CD4-positive, alpha-beta T cell treated with Interleukin-1 beta for 1 hour (primary cell): ENCODE data around the gene CDPF1.
"Not testable (repeated sequence)": the region's sequence is repeated elsewhere in the genome, so short reads cannot be mapped to it uniquely, and the experiment has no call there.

Experiments
- DNase-seq, 2 donors: peaks; one replicate each; pipeline ENCODE4 v3.0.0-alpha.2; 2020 to 2022

CDPF1 gene

DNA sequence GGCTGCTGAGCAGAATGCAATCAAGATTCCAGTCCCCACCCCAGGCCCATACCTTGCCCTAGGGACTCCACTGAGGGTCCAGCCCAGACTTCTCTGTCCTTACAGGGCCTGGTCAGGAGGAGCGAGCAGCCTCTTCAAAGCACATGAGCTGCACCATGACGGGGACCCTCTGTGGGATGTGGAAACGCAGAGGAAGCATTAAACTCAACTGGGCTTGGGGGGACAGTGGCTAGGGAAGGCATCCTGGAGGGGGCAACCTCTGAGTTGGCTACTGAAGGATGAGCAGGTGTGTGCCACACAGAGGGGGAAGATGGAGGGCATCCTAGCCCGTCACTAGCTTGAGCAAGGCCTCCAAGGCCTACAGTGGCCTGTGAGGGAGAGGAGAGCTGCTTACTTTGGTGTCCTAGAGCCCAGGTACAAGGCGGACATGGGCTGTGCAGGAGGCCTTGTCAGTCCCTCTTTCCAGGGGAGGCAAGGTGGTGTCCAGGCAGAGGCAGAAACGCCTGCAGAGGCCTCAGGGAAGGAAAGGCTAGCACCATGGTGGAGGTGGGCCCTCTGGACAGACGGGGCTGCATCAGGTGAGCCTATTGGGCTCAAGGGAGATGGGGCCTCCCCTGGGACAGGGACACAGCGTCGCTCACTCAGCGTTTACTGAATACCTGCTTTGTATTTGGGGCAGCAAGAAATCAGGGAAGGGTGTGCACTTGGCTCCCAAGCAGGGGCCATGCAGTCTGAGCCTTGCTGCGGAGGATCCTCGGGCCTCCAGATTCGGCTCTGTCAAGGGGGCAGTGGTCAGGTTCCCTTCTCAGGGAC is 32.0 kb upstream of the CDPF1 start:
- DNase-seq: no peak

DNA sequence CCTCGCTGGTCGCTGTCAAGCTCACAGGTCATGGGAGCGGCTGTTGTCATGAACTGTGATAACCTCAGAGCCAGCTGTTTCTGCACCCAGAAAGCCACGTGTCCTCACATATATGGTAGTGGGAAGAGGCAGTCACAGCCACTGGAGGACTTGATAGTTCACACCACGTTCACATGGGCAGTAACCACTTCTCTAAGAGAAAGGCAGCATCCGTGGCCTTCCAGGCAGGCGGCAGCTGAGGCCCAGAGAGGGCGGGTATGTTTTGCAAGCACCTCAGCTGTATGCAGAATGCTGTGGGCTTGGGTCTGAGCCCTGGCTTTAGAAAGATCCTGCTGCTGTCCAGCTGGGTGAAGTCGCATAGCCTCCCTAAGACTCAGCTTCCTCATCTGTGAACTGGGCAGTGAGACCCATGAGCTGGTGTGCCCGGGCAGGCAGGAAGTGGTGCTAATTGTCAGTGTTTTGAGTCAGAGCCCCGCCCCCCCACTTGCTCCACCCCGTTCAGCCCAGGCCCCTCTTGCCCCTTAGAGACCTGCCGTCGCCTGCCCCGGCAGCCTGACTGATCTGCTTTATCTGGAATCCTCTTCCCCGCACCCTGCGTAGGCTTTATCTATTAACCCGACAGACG is 31.0 kb upstream of the CDPF1 start:
- DNase-seq: peak; percentile 62 to 66

DNA sequence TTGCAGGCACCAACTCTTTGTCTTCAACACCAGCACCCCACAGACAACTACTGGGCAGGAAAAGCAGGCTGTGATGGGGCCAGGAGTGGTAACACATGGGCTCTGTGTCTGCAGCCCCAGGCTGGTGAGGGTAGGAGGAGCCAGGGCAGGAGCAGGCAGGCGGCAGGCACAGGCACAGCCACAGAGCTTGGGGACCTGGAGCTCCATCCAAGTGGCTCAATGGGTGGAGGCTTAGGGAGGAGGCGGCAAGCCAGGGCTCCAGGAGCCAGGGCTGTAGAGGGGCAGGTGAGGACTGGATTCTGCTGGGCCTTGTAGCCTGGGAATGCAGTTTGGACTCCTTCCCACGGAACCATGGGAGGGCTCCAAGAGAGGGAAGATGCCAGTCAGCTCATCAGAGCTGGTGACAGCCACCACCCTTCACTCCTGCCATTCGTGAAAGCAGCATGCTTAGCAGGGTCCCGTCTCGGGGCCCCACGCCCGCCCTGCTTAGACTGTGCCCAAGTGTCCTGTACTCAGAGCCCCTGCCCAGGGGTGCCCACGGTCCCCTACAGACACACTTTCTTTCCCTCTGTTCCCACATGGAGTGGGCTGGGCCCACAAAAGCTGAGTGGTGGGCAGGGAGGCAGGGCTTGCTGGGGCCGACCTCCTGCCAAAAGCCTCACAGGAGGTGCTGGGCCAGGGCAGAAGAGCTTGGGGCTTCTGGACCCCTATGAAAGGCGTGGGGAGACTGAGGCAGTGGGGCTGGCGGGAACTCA is 30.1 kb upstream of the CDPF1 start:
- no peak for DNase-seq

DNA sequence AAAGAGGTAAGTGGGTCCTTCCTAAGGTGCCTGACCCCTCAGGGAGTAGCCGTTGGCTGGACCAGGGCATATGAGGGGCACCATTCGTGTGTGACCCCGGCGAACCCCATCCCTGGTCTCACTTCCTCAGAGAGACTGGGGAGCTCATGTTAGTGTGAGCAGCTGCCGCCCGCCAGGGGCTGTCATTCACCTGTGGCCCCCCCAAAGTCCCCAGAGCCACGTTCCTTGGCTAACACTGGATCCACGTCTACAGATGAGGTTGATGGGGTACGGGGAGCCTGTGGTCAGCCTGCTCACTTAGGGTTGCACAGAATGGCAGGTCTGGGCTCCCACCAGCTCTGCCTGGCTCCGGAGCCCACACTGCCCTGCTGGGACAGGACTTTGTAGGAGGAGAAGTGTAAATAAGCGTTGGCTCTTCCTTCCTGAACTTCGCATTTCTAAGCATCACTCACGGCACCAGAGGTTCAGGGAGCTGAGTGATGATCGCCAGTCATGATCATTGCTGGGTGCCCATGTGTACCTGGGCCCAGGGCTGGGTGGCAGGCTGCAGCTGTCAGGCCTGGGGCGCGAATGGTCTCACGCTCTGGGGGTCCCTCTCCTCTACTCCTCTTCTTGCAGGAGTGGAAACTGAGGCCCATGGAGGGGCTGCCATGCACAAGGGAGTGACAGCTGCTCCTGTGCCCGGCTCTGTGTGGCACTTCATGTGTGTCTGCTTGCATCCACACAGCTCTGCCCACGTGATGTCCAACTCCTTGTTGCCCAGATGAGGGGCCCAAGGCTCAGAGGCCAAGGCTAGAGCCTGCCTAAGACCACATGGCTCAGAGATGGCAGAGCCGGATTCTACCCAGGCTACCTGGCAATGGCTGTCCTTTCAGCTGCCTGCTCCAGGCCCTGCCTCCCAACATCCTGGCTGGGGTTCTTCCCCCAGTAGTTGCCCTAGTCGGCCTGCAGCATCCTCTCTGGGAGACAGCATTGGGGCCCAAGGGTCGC is 28.9 kb upstream of the CDPF1 start:
- no peak for DNase-seq

DNA sequence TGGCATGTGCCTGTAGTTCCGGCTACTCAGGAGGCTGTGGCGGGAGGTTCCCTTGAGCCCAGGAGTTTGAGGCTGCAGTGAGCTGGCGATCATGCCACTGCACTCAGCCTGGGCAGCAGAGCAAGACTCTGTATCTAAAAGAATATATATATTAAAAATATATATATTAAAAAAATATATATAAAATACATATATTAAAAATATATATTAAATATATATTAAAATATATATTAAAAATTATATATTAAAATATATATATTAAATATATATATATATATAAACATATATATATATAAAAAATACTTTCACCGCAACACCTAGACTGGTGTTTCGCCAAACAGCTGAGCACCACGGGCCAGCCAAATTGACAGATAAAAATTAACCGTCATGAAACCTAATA is 26.5 kb upstream of the CDPF1 start:
- no peak for DNase-seq

DNA sequence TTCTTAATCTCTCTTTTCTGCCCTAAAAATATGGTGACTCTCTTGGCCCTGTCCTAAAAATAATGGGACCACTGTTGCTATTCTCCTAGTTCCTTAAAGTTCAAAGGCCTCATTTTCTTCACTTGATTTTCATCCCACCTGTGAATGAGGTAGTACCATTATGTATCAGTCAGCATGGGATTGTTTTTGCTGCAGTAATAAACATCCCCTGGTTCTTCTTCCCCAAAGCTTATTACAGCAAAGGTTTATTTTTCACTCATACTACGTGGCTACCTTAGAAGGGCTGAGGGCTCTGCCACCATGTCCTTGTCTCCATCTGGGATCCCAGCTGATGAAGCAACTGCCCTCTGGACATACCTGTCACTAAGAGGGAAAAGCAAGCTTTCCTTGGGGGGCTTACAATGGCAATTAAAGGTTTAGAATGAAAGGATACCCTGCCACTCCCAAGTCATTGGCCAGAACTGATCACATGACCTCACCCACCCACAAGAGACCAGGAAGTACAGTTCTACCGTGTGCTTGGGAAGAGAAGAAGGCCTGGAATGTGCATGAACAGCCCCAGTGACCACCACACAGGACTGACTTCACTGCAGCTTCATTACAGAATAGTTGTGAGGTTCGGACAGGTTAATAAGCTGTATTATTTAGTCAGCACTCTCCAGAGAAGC is 25.5 kb upstream of the CDPF1 start:
- DNase-seq: no peak

DNA sequence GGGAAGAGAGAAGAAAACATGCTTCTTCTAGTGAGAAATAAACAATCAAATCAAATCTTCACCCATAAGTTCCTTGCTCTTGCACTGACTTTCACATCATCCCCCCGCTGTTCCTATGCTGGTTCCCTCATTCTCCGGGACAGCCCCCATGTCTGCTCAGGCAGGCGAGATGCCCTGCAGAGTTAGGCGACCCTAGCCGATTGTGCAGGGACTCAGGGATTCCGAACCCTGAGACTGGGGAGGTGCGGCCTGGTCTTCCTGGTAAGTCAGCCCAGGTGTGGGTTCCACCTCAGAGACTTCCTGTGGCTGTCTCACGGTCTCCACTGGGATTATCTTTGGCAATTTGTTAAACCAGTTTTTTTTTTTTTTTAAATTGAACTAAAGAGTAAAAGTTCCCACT is 24.3 kb upstream of the CDPF1 start:
- no peak for DNase-seq

DNA sequence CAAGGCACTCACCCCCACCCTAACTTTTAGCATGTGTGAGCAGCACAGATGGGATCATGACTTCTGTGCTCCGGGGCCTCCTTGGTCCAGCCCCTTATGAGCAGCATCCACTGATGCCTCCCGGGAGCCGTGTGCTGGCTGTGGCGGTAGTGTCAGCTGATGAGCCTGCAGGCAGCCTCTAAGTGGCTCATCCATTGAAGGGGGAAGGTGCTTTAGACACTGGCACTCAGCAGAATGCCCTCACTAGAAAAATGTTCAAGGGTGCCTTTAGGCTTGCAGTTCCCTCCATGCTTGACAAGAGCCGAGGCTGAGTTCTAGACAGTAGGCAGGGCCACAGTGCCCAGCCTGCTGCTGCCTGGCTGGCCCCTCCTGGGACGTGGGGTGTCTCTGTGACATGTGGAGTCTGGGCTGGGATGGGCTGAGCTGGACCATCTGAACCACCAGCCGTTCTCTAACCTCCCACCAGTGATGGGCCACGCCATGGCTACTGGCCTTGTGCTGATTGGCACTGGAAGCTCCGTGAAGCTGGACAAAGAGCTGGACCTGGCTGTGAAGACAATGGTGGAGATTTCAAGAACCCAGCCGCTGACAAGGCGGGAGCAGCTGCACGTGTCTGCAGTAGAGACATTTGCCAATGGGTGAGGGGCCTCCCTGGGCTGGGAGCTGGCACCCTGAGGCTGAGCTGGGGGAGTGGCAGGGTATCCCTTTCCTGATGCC is 23.5 kb upstream of the CDPF1 start:
- DNase-seq: no peak

DNA sequence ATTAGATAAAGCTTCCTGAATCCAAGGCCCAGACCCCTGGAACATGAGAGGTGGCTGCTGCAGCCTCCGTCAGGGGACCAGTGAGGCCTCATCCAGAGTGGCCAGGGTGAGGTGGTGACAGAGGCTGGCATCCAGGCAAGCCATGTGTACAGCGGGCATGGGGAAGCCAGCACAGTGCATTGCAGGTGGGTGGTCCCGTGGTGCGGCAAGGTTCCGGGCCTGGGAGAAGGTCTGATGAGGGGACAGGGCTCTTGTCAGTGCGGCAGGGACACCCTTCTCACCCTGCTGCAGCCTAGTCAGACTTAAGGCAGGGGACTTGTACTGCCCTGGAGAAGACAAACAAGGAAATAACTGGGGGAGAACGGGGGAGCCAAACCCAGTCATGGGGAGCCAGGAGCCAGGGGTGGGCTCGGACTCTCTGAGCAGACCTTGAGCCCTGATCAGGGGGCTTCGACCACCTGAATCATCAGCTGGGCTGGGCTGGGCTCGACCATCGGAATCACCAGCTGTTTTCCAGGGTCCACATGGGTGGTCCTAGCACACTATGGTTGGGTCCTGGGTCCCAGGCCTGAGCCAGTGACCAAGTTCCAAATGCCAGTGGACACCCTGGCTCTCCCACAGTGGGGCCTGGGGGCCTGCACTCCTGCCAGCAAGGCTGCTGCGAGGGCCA is 22.8 kb upstream of the CDPF1 start:
- no peak for DNase-seq

DNA sequence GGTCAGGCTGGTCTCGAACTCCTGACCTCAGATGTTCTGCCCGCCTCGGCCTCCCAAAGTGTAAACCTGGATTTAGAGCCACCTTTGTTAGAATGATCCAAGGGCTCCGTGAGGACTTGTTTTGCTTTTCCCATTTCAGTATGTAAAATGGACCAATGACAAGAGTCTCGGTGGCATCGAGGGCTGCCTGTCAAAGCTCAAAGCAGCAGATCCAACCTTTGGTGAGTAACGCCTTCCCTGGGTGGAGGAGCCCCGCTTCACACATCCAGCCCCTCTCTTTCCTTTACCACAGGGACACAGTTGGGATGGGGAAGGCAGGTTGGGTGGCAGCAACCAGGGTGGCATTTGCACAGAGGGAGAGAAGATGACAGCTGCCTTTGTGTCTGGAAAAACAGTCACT is 22.1 kb upstream of the CDPF1 start:
- no peak for DNase-seq

DNA sequence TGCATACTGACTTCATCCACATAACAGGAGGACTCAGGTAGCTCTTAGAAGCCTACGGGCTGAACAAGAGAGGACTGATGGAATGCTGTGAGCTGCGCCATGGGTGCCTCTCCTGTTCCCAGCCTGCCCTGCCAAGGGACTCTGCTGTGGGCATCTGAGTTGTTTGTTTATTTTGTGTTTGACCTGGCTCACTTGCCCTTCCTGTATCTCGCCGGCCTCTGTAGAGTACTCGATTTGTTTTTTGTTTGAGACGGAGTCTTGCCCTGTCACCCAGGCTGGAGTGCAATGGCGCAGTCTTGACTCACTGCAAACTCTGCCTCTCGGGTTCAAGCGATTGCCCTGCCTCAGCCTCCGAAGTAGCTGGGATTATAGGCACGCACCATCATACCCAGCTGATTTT is 19.5 kb upstream of the CDPF1 start:
- no peak for DNase-seq

DNA sequence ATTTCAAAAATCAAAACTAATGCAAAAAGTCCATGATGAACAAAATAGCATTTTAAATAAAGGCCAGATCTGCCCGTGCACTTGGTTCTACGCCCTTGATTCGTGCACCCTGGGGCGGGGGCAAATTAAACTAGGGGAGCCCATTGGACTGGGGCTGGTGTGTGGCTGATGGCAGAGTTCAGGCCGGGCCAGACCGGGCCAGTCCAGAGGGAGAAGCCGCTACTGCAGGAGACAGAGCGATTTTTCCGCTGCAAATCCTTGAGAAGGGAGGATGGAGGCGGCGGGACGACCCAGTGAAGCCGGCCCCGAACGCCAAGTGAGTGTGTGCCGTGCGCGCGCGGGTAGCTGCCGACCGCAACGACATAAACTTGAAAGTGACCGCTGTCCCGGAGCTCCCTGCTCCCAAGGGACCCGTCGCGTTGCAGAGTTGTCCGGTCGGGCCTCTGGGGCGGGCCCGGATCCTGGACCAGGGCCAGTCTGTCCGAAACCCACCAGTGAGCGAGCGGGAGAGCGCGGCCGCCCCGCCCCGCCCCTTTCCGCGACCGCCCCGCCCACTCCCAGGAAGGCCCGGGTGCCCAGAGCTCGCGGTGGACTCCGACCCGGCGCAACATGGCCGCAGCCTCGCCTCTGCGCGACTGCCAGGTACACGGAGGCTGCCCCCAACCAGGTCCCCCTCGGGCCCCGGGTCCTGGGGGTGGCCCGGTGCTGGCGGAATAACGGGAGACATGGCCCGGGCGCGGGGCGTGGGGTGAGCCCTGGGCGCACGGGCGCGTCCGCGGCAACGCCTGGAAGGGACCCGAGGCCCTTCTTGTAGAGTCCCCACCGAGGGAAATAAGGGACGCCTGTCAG is 17.6 kb upstream of the CDPF1 start, which contains the start of gene TTC38:
TTC38 (plus strand) TSS at position 578 of the 849 bp plus-strand sequence; CDS start at position 610, 32 bp downstream.
- peak; percentile 60 to 64 for DNase-seq

DNA sequence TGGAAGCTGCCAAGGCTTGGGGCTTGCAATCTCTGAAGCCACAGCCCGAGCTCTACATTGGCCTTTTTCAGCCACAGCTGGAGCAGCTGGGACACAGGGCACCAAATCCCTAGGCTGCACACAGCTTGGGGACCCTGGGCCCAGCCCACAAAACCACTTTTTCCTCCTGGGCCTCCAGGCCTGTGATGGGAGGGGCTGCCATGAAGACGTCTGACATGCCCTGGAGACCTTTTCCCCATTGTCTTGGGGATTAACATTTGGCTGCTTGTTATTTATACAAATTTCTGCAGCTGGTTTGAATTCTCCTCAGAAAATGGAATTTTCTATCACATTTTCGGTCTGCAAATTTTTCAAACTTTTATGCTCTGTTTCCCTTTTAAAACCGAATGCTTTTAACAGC is 15.5 kb upstream of the CDPF1 start:
- not testable (repeated sequence) for DNase-seq

DNA sequence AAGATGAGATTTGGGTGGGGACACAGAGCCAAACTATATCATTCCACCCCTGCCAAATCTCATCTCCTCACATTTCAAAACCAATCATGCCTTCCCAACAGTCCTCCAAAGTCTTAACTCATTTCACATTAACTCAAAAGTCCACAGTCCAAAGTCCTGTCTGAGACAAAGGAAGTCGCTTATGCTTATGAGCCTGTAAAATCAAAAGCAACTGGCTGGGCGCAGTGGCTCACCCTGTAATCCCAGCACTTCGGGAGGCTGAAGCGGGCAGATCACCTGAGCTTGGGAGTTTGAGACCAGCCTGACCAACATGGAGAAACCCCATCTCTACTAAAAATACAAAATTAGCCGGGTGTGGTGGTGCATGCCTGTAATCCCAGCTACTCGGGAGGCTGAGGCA is 14.4 kb upstream of the CDPF1 start:
- not testable (repeated sequence) for DNase-seq

DNA sequence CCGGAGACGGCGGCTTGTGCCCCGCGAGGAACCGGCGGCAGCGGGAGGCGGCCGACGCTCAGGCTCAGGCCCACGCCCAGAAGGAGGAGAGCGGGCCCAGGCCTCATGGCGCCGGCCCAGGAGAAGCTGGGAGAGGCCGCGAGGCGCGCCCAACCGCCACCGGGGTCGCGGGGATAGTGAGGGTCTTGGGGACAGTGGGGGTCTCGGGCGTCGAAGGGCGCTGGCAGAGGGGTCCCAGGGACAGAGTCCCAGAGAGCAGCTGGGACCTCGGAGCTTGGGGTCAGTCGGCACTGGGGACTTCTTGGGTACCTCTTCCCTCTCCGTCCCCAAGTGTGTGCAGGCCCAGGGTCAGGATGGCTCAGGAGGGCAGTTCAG is 13.1 kb upstream of the CDPF1 start, which contains the start of gene PKDREJ:
PKDREJ (minus strand) TSS at position 128 of the 375 bp plus-strand sequence; CDS start at position 107, 21 bp downstream.
- no peak for DNase-seq

DNA sequence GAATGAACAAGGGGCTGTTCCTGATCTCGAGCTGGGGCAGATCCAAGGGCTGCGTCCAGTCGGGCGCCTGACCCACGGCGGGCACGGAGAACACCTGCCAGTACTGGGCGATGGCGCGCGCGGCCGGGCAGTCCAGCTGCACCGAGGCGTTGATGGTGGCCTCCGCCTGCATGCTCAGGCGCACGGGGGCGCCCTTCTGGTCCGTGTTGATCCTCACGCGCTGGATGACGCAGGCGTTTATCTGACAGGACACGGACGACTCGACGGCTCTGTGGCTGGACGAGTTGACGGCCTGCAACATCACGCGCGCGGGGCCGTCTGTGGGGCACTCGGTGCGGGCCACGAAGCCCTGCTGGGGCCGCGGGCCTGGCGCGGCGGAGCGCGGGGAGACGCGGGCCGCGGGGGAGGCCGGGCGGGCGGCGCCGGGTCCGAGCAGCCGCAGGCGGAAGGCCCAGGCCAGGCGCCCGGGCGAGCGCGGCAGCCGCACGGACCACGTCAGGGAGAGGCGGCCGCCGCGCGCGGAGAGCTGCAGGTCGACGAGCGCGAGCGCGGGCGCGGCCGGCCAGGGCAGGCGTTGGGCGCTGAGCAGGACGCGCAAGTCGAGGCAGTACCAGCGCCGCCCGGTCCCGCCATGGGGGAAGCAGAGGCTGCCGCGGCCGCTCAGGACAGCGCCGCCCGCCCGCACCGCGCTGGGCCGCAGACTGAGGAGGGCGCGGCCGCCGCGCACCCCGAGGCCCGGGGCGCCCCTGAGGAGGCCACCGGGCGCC is 12.5 kb upstream of the CDPF1 start:
- DNase-seq: peak; percentile 43 to 65

DNA sequence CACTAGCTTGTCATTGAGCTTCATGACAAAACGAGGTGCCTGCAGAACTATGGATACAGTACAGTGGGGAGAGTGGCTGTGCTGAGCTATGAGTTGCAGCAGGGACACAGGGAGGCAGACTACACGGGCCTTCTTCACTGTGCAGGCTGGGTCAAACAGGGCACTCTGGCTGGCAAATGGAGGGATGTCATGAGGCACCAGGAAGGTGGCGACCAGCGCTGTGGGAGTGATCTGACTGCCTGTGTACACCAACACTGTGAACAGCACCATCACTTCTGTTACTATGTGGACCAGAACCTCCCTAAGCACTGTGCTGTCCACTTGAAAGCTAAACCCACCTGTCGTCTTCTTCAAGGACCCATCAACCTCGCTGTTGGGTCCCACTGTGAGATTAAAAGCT is 9.9 kb upstream of the CDPF1 start:
- DNase-seq: no peak

DNA sequence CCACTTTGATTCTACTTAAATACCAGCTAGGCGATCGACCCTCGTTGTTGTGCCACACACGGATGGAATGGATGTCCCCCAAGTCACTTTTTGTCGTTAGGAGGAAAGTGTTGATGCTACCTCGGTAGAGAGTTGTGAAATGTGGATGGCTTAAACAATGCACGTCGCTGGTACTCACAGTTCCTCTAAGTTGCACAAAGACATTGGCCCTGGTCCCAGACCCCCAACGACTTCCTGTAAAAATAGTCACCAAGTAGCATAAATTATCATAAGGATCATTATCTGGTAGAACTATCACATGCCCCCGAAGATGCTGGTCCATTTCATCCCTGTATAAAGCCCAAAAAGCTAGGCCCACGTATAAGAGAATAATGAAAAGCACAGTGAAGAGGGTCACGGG is 9.3 kb upstream of the CDPF1 start:
- DNase-seq: no peak
